ENCODE results near the gene UPF2. TPM values are rescaled to one million over a fixed set of nuclear protein-coding genes. Genes with fewer than 3 reads are reported as not detected.

The UPF2 gene
- total and polyA plus RNA-seq, 2 of the 13 experiments (the other 11 are each of a cell fraction or from before 2014, with no cell fraction given) = 6.2 to 14.5 TPM

- TF ChIP-seq ZNF710 (CRISPR knock-in tag; IDR thresholded peaks at IDR 0.05; ENCODE audit: borderline replicate concordance) = no peak
- 0 out of 2 replicates have a peak, but pooled peaks have one; percentile 18 for TF ChIP-seq RXRA (CRISPR knock-in tag; IDR thresholded peaks at IDR 0.05)
- peak; percentile 76; the same call in 1 of the 2 replicates for TF ChIP-seq ZNF788 (CRISPR knock-in tag; IDR thresholded peaks at IDR 0.05; ENCODE audit: borderline replicate concordance)
- TF ChIP-seq RFXAP (CRISPR knock-in tag; IDR thresholded peaks at IDR 0.05; ENCODE audit: borderline replicate concordance) = peak; percentile 39; the same call in 1 of the 2 replicates
- TF ChIP-seq IKZF1 (IDR thresholded peaks at IDR 0.05) = no peak
- TF ChIP-seq ZNF768 (CRISPR knock-in tag; IDR thresholded peaks at IDR 0.05) = no peak
Observed at GRCh38 chr10:12068449-12069269, 26.1 kb upstream of the UPF2 start, which contains the start of gene DHTKD1 (continued).

GRCh38 chr10:12067336-12067735 lies 24.7 kb upstream of the UPF2 start:
- Histone ChIP-seq H2AFZ (ENCODE audit: low read length) (peak overlapping the region; percentile 42), H4K20me1 (ENCODE audit: insufficient read depth, low read length) (no peaks in the 10 kb centered on the region), H3K9ac (ENCODE audit: insufficient read depth, low read depth, low read length) (no peak overlapping the region), H3K4me1 (ENCODE audit: insufficient read depth, low read length) (peaks cover 53% of the 10 kb centered on the region), H3K36me3 (replicated peaks in 1 of 2; ENCODE audit: control insufficient read depth in 1 of 2, insufficient read depth in 2 of 2, low read length in 2 of 2) (no peaks in the 10 kb centered on the region), H3K27me3 (ENCODE audit: control insufficient read depth in 1 of 2, insufficient read depth in 2 of 2, low read length in 2 of 2) (no peaks in the 10 kb centered on the region), H3K27ac (ENCODE audit: extremely low read length, insufficient read depth, low read length) (no peak overlapping the region), H3K79me2 (ENCODE audit: insufficient read depth, low read length) (peaks cover 3% of the 10 kb centered on the region), H3K4me3 (replicated peaks in 1 of 3; ENCODE audit: insufficient read depth in 1 of 3, low read depth in 2 of 3, low read length in 3 of 3) (no peak overlapping the region), H3K9me3 (ENCODE audit: low read length) (no peaks in the 10 kb centered on the region), H3K4me2 (ENCODE audit: low read depth, low read length) (no peak overlapping the region)
- ATAC-seq (no peak), DNase-seq (ENCODE audit: low spot score) (no peak), FAIRE-seq (no peak)
- ChIA-PET CTCF (ENCODE audit: low intra/inter-chr PET ratio, low total read pairs) (no interaction called here), POLR2A (interaction anchor here (1.6 kb wide), 1 partner anchor 24 kb away, joined by 4 read pairs; the partner anchor contains the start of gene UPF2)
- BruUV-seq (replicated peaks) = no TSS peak
- TF ChIP-seq MYC (CRISPR knock-in tag; IDR thresholded peaks at IDR 0.05; ENCODE audit: borderline replicate concordance) = no peak
- TF ChIP-seq GMEB1 (CRISPR knock-in tag; IDR thresholded peaks at IDR 0.05; ENCODE audit: borderline replicate concordance) = no peak
- no peak for TF ChIP-seq ZNF768 (CRISPR knock-in tag; IDR thresholded peaks at IDR 0.05)
- intact Hi-C loops (cut with micrococcal nuclease; ENCODE audit: unreplicated experiment) = no loop called here
- 54% methylated on average over 2 of the region's 2 CpGs for WGBS (ENCODE audit: low lambda C conversion rate)
- in situ Hi-C loops (cut with HindIII; ENCODE audit: extremely low pct_ligation_motif_present, low pct_unique_long_range_greater_than_20kb) = no loop called here
